Posterior cingulate gyrus (tissue), 11 donors: ENCODE data around the gene GPR42.

Experiments used
- DNase-seq, 10 donors: peaks; one replicate each; pipeline versions ENCODE4 v3.0.0 to v3.0.0-alpha.2; 2020 to 2021; ENCODE audit warnings: mixed read lengths in 3 of 10
- intact Hi-C: fragments of 100-400 bp; cut with DNase I; formaldehyde crosslinking; loops from one replicate; pipeline ENCODE4 v1.15.1; 2023

Gene GPR42, protein sequence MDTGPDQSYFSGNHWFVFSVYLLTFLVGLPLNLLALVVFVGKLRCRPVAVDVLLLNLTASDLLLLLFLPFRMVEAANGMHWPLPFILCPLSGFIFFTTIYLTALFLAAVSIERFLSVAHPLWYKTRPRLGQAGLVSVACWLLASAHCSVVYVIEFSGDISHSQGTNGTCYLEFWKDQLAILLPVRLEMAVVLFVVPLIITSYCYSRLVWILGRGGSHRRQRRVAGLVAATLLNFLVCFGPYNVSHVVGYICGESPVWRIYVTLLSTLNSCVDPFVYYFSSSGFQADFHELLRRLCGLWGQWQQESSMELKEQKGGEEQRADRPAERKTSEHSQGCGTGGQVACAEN

DNA sequence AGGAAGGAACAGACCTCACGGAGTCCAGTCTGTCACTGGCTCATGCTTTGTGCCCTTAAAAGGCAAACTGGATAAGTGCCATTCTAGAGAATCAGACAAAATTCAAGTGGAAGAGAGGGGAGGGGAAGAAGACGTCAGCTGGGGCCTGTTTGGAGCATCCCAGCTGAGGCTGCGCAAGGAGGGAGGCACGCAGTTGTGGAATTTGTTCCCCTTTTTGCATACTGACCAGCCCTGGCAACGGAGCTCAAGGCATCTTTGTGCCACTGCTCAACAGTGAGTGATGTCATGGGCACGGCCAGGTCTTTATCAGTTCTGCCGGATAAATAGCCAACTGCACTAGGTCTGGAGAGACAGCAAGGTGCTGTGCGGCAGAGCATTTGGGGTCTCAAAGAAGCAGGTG lies at the start of gene GPR42:
Gene GPR42, plus strand, starts transcription at position 347 of the 400 bp plus-strand sequence. CDS start 292 bp downstream, outside the sequence.
- DNase-seq = no peak
- intact Hi-C loops = no loop called here

GRCh38 chr19:35321291-35321690 lies 49.6 kb upstream of the GPR42 start:
- DNase-seq = no peak
- intact Hi-C loops = no loop called here

GRCh38 chr19:35322014-35322413 lies 48.9 kb upstream of the GPR42 start:
- DNase-seq = no peak
- intact Hi-C loops = no loop called here

DNA sequence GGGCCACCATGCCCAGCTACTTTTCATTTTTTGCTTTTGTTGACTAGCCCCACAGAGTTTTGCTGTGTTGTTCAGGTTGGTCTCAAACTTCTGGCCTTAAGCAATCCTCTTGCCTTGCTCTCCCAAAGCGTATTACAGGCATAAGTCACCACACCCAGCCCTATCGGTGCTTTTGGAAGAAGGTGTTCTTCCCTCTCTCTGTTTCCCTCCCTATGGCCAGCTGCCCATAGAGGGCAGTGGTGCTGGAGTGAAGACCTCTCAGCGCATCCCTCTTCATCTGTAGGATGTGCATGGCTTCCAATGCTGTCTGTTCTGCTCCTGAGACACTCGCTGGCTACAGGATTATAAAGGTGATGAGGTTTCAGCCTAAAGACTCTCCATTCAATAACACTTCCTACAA lies 43.2 kb upstream of the GPR42 start:
- no peak for DNase-seq
- intact Hi-C loops = no loop called here

DNA sequence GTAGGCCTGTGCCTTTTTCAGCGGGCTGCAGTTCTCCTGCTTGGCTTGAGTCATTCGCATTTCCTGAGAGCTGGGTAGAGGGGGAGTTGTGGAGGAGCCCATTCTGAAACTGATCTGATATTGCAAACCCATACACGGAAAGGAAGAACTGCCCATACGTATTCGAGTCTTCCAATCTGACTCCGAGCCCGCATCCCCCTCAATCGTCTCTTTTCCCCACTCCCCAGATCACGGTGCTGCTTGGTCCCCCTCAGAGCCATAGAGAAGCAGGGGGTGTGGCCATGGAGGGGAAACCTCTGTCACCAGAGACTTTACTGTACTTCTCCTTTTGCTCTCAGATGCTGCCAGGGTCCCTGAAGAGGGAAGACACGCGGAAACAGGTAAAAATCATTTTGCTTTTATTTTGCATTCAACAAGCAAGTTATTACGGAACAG lies 42.0 kb upstream of the GPR42 start, which contains the start of gene CD22:
Gene CD22, plus strand, starts transcription at position 337 of the 435 bp plus-strand sequence. CDS start 2,854 bp downstream, outside the sequence.
- DNase-seq = no peak
- intact Hi-C loops = no loop called here

GRCh38 chr19:35329323-35329722 lies 41.5 kb upstream of the GPR42 start:
- DNase-seq = no peak
- intact Hi-C loops = no loop called here

DNA sequence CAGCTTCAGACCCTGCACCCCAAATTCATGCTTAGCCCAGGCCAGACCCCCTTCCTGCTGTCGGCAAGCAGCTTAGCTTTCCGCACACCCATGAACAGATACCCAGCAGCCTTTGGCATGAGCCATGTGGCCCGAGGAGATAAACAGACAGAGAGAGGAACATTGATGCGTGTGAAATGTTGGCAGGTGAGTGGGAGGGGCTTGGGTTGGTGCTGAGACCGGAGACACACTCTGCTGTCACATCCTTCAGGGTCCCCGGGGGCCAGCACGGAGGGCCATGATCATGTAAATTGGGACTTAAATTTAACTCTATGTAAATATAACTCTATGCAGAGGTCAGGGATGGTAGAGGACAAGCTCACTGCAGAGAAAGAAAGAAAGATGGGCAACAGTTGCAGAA lies 40.4 kb upstream of the GPR42 start:
- DNase-seq = no peak
- intact Hi-C loops = no loop called here

GRCh38 chr19:35331551-35332214 lies 39.2 kb upstream of the GPR42 start:
- intact Hi-C loops = no loop called here
- DNase-seq = no peak

- intact Hi-C loops = no loop called here
- peak in 1 of 10 donors; percentile 63 for DNase-seq
These were observed 38.1 kb upstream of the GPR42 start for GRCh38 chr19:35332817-35333216.

DNA sequence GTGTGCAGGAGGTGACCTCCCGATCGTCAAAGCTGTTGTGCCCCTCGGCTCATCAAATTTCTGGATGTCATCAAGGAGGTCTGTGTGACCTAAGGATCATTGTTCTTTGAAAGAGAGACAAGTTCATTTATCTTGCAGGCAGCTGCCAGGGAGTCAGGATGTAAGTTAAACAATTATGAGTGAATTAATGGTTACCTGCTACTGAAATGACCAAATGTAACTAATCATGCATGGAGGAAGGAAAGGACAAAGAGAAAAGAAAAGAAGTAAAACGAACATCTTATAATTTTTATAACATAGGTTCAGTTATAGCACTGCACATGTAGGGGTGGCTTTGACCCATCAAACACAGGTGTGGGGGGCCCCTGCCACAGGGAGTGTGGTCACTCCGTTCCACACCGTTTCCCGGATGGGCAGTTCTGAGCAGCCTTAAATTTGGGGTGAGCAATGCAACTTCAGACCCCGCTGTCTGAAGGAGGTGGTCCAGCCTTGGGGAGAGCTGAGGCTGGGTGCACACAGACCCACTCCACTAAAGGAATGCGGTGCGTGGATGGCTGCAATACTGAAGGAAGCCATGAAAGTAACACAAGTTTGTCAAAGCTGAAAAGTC lies 36.6 kb upstream of the GPR42 start:
- DNase-seq = peak in 1 of 10 donors; percentile 64
- intact Hi-C loops = no loop called here

DNA sequence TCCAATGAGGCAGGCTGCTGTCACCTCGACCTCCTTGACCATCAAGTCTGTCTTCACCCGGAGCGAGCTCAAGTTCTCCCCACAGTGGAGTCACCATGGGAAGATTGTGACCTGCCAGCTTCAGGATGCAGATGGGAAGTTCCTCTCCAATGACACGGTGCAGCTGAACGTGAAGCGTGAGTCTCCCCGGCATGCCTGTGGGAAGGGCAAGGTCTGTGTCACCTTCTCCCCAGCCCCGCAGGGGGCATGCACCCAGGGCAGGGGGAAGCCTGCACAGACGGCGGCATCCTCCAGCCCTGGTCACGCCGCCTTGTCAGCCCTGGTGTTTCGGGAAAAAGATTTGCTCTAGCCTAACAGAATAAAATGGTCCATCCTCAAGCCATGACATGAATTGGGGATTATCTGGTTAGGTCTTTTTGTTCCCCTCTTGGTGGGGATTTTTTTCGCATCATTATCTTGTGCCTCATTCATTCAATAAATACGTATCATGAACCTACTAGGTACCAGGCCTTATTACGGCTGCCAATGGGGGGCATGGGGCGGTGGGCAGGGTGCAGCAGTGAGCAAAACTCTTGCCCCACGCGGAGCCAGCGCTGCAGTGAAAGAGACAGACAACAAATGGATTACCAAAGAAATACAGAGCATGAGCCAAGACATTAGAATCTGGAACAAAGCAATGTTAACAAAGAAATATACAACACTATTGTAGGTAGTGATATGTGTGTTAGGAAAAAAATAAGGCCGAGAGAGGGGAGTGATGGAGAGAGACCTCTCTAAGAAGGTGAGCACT lies 34.5 kb upstream of the GPR42 start:
- DNase-seq = peak in 1 of 10 donors; percentile 57
- intact Hi-C loops = no loop called here

DNA sequence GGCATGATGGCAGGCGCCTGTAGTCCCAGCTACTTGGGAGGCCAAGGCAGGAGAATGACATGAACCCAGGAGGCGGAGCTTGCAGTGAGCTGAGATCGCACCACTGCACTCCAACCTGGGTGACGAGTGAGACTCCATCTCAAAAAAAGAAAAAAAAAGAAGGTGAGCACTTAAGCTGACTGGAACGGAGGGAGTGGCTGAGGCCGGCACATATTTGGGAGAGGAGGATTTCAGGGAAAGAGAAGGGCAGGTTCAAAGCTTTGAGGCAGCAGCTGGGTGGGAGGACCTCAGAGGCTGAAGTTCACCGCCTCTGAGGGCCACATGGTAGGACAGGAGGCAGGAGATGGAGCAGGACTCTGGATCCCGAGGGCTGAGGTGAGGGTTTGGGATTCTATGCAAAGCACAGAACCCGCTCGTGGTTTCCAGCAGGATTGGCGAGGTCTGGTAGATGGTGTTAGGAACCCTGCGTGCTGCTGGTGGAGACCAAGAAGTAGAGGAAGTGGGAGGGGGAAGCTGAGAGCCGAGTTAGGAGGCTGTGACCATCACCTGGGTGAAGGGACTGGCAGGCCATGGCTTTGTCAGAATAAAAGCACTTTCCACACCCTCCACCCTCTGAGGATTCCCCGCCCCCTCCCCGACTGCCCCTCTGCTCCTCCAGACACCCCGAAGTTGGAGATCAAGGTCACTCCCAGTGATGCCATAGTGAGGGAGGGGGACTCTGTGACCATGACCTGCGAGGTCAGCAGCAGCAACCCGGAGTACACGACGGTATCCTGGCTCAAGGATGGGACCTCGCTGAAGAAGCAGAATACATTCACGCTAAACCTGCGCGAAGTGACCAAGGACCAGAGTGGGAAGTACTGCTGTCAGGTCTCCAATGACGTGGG lies 33.5 kb upstream of the GPR42 start:
- peak in 1 of 10 donors; percentile 59 for DNase-seq

DNA sequence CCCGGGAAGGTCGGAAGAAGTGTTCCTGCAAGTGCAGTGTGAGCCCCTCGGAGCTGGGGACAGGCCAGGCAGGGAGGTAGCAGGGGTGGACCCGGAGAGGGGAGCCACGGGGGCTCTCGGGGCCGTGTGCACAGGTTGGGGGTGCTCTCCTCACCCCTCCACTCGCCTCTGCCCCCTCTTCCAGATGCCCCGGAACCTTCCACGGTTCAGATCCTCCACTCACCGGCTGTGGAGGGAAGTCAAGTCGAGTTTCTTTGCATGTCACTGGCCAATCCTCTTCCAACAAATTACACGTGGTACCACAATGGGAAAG lies 32.9 kb upstream of the GPR42 start:
- DNase-seq = no peak
- intact Hi-C loops = no loop called here

More for the DNA sequence above, 33.5 kb upstream of the GPR42 start:
- intact Hi-C loops = no loop called here

DNA sequence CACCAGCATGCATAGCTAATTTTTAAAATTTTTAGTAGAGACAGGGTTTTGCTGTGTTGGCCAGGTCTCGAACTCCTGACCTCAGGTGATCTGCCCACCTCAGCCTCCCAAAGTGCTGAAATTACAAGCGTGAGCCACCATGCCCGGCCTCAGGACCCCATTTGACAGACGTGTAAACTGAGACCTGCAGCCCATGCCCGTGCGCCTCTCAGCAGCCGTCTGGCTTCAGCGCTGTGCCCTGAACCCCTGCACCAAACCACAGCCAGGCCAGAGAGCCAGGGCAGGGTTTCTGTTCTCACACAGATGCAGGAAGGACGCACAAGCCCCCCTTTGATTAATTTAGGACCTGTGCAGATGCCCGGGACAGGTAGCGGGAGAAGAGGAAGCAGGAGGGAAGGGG lies 30.4 kb upstream of the GPR42 start:
- DNase-seq = peak in 2 of 10 donors; percentile 65 to 71
- intact Hi-C loops = no loop called here

DNA sequence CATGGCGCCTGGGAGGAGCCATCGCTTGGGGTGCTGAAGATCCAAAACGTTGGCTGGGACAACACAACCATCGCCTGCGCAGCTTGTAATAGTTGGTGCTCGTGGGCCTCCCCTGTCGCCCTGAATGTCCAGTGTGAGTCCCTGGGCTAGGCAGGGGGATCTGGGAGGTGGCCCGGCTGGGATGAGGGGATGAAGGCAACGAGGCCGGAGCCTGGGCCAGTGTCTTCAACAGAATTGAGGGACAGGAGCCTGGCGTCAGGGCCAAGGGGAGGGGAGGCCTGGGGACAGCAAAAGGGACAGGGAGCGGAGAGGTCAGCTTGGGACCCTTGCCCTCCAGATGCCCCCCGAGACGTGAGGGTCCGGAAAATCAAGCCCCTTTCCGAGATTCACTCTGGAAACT lies 29.9 kb upstream of the GPR42 start:
- intact Hi-C loops = no loop called here

DNA sequence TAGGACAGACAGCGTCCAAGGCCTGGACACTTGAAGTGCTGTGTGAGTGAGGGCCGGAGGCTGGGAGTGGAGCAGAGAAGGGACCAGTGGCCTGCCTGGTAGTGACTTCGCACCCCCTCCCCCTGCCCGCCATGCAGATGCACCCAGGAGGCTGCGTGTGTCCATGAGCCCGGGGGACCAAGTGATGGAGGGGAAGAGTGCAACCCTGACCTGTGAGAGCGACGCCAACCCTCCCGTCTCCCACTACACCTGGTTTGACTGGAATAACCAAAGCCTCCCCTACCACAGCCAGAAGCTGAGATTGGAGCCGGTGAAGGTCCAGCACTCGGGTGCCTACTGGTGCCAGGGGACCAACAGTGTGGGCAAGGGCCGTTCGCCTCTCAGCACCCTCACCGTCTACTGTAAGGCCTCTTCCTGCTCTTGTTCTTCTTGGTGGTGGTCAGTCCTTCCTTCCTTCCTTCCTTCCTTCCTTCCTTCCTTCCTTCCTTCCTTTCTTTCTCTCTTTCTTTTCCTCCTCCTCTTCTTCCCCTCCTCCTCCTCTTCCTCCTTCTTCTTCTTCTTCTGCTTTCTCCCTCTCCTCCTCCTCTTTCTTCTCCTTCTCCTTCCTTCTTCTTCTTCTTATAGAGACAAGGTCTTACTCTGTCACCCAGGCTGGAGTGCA lies 29.2 kb upstream of the GPR42 start:
- peak in 2 of 10 donors; percentile 34 to 74 for DNase-seq
- intact Hi-C loops = no loop called here

More for the DNA sequence above, 29.9 kb upstream of the GPR42 start:
- DNase-seq = peak in 1 of 10 donors; percentile 76

GRCh38 chr19:35342430-35342829 lies 28.4 kb upstream of the GPR42 start:
- intact Hi-C loops = no loop called here
- DNase-seq = peak in 3 of 10 donors; percentile 0 to 67 (median 54)

- DNase-seq = peak in 6 of 10 donors; percentile 4 to 74 (median 30)
- intact Hi-C loops = loop anchor here (5.0 kb wide), 1 partner anchor 72 kb away; no protein-coding TSS in a partner anchor
These were observed 26.3 kb upstream of the GPR42 start for GRCh38 chr19:35344511-35345031.

- intact Hi-C loops = loop anchor here (5.0 kb wide), 1 partner anchor 73 kb away; no protein-coding TSS in a partner anchor
- peak in 6 of 10 donors; percentile 2 to 47 (median 21) for DNase-seq
These were observed 25.2 kb upstream of the GPR42 start for GRCh38 chr19:35345671-35346111.
